NCI-H146 treated with DMSO at 0.1 percent for 48 hours (cell line): ENCODE results near the gene TMEM204.
"Not testable (repeated sequence)": the region's sequence is repeated elsewhere in the genome, so short reads cannot be mapped to it uniquely, and the experiment has no call there.

ENCODE experiments used
- DNase-seq: peaks from one replicate; lab custom pipeline; 2025; ENCODE audit not compliant: unreplicated experiment; lab: John Stamatoyannopoulos, UW

Gene TMEM204

DNA sequence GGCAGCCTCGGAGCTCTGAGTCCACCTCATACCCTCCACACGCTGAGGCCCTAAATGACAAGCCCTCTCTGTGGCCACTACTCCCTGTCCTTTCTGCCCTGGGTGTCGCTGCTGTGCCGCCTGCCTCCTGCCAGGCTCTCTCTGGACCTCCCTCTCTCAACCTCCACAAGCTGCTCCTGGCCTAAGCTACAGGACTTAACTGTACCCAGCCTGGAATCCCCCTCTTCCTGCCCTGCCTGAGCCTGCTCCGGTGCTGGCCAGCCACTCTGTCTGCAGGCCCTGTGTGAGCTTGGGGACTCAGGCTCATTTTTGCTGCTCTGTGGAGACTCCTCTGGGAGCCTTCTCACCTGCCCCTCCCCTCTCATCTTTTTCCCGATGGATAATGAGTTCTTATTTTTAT, 56.9 kb downstream of the TMEM204 start:
- DNase-seq, result no peak

DNA sequence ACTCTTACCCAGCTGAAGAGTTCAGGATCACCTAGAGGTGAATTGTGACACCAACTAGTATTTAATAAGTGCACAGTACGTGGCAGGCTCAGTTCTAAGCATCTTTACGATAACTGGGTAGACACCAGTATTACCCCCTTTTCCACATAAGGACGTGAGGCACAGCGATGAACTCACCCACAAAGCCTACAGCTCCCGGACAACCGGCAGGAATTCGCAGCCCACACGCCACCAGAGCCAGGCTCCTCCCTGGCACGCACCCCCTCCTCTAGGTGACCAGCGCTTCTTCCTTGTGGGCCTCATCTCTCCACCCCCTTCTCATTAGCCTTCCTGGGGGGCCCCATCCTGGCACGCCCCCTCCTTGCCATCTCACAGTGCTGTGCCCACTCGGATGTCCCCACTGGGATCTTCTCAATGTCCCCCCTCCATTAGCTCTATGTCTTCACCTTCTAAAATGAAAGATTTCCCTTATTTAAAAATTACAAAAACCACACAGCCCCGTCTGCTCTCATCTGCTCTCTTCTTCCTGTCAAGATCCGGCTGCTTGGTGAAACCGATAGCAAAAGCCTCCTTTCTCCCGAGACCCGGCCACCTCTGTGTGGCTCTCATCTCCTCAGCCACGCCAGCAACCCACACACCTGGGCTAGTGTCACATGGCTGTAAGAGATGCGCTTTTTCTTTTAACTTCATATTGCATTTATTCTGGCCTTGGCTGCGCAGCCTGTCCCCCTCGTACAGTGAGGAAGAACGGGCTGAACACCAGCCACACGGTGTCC, 57.7 kb downstream of the TMEM204 start:
- DNase-seq, result no peak

DNA sequence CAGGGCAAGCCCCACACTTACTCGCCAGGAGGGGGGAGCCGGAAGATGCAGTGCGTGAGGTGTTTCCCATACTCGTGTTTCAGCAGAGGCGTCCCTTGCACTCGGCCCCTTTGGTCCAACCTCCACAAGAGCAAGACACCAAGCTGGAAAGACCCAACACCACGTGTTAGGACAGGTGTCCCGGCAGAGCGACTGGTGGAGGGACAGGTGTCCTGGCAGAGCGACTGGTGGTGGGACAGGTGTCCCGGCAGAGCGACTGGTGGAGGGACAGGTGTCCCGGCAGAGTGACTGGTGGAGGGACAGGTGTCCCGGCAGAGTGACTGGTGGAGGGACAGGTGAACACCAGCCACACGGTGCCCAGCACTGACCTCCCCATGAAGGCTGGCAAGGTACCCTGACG, 59.0 kb downstream of the TMEM204 start:
- no peak for DNase-seq

DNA sequence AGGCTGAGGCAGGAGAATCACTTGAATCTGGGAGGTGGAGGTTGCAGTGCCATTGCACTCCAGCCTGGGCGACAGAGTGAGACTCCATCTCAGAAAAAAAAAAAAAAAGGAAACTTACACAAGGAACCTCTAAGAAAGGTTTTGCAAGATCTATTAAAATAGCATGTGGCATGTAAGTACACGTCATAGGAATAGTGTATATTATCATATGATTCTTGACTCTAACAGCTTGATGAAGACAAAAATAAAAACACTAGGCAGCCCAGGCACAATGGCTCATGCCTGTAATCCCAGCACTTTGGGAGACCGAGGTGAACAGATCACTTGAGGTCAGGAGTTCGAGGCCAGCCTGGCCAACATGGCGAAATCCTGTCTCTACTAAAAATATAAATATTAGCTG, 62.0 kb downstream of the TMEM204 start:
- not testable (repeated sequence) for DNase-seq

GRCh38 chr16:1596516-1596915, 63.0 kb downstream of the TMEM204 start:
- no peak for DNase-seq

GRCh38 chr16:1597154-1597553, 63.7 kb downstream of the TMEM204 start:
- DNase-seq, result no peak

GRCh38 chr16:1601031-1601430, 67.6 kb downstream of the TMEM204 start:
- DNase-seq, result no peak

DNA sequence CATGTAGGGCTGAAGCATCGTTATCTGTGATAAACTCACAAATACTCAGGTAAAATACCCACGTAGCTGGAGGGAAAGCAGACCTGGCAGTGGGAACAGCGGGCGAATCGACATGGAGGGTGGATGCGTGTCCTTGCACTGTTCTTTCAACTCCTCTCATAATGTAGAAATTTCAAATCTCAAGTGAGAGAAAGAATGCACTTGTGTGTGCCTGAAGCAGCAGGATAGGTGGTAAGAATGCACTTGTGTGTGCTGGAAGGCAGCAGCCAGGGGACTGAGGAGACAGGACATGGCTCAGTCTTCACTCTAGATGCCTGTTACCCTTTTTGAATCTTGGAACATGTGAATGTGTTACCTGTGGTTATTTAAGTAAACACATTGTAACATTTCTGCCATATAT, 68.0 kb downstream of the TMEM204 start:
- no peak for DNase-seq

- DNase-seq, result no peak
Observed at GRCh38 chr16:1602285-1602684, 68.8 kb downstream of the TMEM204 start.
